Omental fat pad (tissue), 4 donors: ENCODE measurements around the gene HADHB. TPM values are rescaled to one million over a fixed set of nuclear protein-coding genes. Genes with fewer than 3 reads are reported as not detected.

ENCODE experiments used
- ATAC-seq: fragments of 150-250 bp; one replicate; pipeline ENCODE4 v1.9.1; 2016; ENCODE audit warnings: mild to moderate bottlenecking, moderate library complexity; ENCODE audit not compliant: low FRiP score
- DNase-seq: peaks from one replicate; pipeline ENCODE4 v3.0.0-alpha.2; 2019; ENCODE audit warnings: low spot score
- CTCF ChIP-seq, 3 donors: fragments of 450-650 bp; IDR thresholded peaks; one replicate each; pipeline ENCODE4 v1.5.1; 2016 to 2017; ENCODE audit warnings: antibody characterized with exemption in 3 of 3, mild to moderate bottlenecking in 3 of 3, moderate library complexity in 2 of 3
- total RNA-seq, 4 donors: library from RNA; depleted of rRNA; stranded (reverse); fragments of >200 nt; gene quantifications; one replicate each; pipeline ENCODE4 v1.1.0, GENCODE V29; 2016

The HADHB gene
- total RNA-seq, 4 donors from 2014 or later: 130 to 213 (median 167) TPM

DNA sequence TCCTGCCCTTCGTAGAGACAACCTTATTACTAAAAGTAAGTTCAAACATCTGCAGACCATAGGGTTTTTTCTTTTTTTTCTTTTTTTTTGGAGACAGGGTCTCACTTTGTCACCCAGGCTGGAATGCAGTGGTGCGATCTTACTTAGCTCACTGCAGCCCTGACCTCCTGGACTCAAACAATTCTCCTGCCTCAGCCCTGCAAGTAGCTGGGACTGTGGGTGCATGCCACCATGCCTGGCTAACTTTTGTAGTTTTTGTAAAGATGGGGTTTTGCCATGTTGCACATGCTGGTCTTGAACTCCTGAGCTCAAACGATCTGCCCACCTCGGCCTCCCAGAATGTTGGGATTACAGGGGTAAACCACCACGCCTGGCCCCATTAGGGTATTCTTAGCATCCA is 32.7 kb upstream of the HADHB start:
- ATAC-seq (no peak), DNase-seq (no peak)
- no peak for TF ChIP-seq CTCF (IDR thresholded peaks at IDR 0.05)

GRCh38 chr2:26214759-26215158 is 30.0 kb upstream of the HADHB start:
- no peak for ATAC-seq
- TF ChIP-seq CTCF (IDR thresholded peaks at IDR 0.05): no peak
- no peak for DNase-seq

- DNase-seq (no peak), ATAC-seq (no peak)
Measured at GRCh38 chr2:26215833-26216232, 28.9 kb upstream of the HADHB start.

DNA sequence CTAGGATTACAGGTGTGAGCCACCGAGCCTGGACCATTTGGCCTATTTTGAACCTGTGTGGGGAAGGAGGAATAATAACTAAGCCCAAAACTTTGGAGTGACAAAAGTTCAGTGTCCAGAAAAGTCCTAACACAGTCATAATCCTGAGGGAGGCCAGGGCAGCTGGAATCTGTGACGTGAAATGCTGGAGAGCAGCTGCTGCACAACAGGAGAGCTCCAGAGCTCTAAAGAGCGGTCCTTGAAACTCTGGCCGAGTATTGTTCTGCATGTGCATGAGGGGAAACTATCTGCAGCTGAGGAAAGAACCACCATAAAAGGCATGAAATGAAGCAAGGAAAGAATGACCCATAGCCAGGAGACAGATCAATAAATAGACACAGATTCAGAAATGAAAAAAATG is 28.2 kb upstream of the HADHB start:
- TF ChIP-seq CTCF (IDR thresholded peaks at IDR 0.05): no peak
- DNase-seq (no peak), ATAC-seq (no peak)

More at GRCh38 chr2:26215833-26216232, 28.9 kb upstream of the HADHB start:
- TF ChIP-seq CTCF (IDR thresholded peaks at IDR 0.05): no peak

DNA sequence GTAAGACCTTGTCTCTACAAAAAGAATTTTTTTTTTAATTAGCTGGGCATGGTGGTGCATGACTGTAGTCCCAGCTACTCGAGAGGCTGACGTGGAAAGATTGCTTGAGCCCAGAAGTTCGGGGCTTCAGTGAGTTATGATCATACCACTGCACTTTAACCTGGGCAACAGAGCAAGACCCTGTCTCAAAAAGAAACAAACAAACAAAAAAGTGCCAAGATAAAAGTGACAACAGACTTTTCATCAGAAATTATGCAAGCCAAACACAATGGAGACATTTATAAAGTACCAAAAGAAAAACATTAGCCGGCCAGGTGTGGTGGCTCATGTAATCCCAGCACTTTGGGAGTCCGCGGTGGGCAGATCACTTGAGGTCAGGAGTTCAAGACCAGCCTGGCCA is 27.0 kb upstream of the HADHB start:
- ATAC-seq (no peak), DNase-seq (no peak)
- TF ChIP-seq CTCF (IDR thresholded peaks at IDR 0.05): no peak

GRCh38 chr2:26223018-26223417 is 21.7 kb upstream of the HADHB start:
- TF ChIP-seq CTCF (IDR thresholded peaks at IDR 0.05): no peak
- ATAC-seq (no peak), DNase-seq (no peak)

DNA sequence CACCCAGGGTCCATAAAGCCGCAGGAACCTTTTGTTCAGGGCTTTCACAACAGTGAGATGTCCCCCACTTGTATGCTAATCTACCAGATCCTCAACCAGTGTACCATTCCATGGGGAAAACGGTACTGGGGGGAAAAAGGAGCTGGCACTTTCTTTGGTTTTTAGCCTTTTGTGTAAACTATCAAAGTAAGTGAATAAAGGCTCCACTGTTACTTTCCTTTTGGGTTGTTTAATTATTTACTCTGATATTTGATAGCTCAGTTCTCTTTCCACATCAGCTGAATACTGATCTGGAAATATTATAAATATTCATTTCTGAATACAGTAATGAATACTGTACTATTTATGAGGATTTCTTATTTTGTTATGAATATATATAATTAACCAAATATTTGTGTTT is 20.6 kb upstream of the HADHB start:
- DNase-seq: no peak
- TF ChIP-seq CTCF (IDR thresholded peaks at IDR 0.05): no peak
- ATAC-seq: no peak
